Measurements from ENCODE around the gene CTBP2.

- TF ChIP-seq, protein P1, sequence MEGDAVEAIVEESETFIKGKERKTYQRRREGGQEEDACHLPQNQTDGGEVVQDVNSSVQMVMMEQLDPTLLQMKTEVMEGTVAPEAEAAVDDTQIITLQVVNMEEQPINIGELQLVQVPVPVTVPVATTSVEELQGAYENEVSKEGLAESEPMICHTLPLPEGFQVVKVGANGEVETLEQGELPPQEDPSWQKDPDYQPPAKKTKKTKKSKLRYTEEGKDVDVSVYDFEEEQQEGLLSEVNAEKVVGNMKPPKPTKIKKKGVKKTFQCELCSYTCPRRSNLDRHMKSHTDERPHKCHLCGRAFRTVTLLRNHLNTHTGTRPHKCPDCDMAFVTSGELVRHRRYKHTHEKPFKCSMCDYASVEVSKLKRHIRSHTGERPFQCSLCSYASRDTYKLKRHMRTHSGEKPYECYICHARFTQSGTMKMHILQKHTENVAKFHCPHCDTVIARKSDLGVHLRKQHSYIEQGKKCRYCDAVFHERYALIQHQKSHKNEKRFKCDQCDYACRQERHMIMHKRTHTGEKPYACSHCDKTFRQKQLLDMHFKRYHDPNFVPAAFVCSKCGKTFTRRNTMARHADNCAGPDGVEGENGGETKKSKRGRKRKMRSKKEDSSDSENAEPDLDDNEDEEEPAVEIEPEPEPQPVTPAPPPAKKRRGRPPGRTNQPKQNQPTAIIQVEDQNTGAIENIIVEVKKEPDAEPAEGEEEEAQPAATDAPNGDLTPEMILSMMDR (IDR thresholded peaks at IDR 0.05): no peak
- no peak for TF ChIP-seq POLR2A (IDR thresholded peaks at IDR 0.05)
Measured at GRCh38 chr10:125096975-125097374, 63.4 kb downstream of the CTBP2 start.
